Lower leg skin (tissue), 4 donors: Measurements from ENCODE around the gene ELF1. TPM values are rescaled to one million over a fixed set of nuclear protein-coding genes. Genes with fewer than 3 reads are reported as not detected.

ENCODE experiments used
- total RNA-seq, 4 donors: library from RNA; depleted of rRNA; stranded (reverse); fragments of >200 nt; gene quantifications; one replicate each; pipeline ENCODE4 v1.1.0, GENCODE V29; 2016

The ELF1 gene
- total RNA-seq, 4 donors from 2014 or later = 112 to 137 (median 125) TPM

Other genes starting within 250 kb of the ELF1 start
- 10 to 100 TPM; 11.0 to 22.5 (median 16.0) TPM for gene MRPS31, start 248.1 kb downstream of the ELF1 start, total RNA-seq
- 1 to 10 TPM; 3.7 to 9.1 (median 6.8) TPM for gene SLC25A15, start 229.7 kb downstream of the ELF1 start, total RNA-seq
- gene WBP4, start 42.2 kb upstream of the ELF1 start, total RNA-seq = 10 to 100 TPM in 2 of 4 donors, 1 to 10 TPM in 2; 7.2 to 11.2 (median 9.8) TPM
- 1 to 10 TPM; 3.2 to 6.3 (median 4.9) TPM for gene KBTBD6, start 113.5 kb upstream of the ELF1 start, total RNA-seq
- 1 to 10 TPM; 4.1 to 9.1 (median 6.7) TPM for gene KBTBD7, start 175.3 kb upstream of the ELF1 start, total RNA-seq
- gene MTRF1, start 244.3 kb upstream of the ELF1 start, total RNA-seq = 10 to 100 TPM in 1 of 4 donors, 1 to 10 TPM in 3; 4.2 to 13.5 (median 6.1) TPM